Mucosa of descending colon (tissue), 3 donors: ENCODE measurements around the gene SBDS. TPM values are rescaled to one million over a fixed set of nuclear protein-coding genes. Genes with fewer than 3 reads are reported as not detected.
A peak's percentile ranks its signal among the peaks of the same experiment; 100 is the strongest.
"Not testable (repeated sequence)": the region's sequence is repeated elsewhere in the genome, so short reads cannot be mapped to it uniquely, and the experiment has no call there.

Experiments used
- ATAC-seq: fragments of 200-7000 bp; cut with Tn5 transposase; one replicate; pipeline ENCODE4 v1.9.1; 2020; ENCODE audit warnings: mild to moderate bottlenecking, moderate library complexity
- DNase-seq, 3 donors: peaks; one replicate each; pipeline ENCODE4 v3.0.0-alpha.2; 2020
- H3K36me3 ChIP-seq: fragments of 200-600 bp; one replicate; pipeline ENCODE4 v1.8.0; 2021; ENCODE audit warnings: low read depth, mild to moderate bottlenecking
- H3K4me1 ChIP-seq: fragments of 200-600 bp; one replicate; pipeline ENCODE4 v1.8.0; 2021; ENCODE audit warnings: low read depth, mild to moderate bottlenecking
- H3K4me3 ChIP-seq: fragments of 200-600 bp; one replicate; pipeline ENCODE4 v1.8.0; 2021; ENCODE audit warnings: mild to moderate bottlenecking
- H3K9me3 ChIP-seq: fragments of 200-600 bp; one replicate; pipeline ENCODE4 v1.8.0; 2021; ENCODE audit warnings: mild to moderate bottlenecking
- intact Hi-C, 2 donors: fragments of 100-400 bp; cut with DNase I in 1 of 2; cut with micrococcal nuclease in 1 of 2; formaldehyde crosslinking; loops; one replicate each; pipeline versions ENCODE4 v1.11.0 to v1.11.1; 2022; cut with DNase I, micrococcal nuclease
- total RNA-seq, 3 donors: library from RNA; stranded (reverse); fragmentation: NEBNext Ultra II Directional in 2 of 3; extraction: Animal tissue kit (Norgen Biotek cat#: 25700) in 2 of 3; gene quantifications; one replicate each; pipeline versions ENCODE4 v1.2.1 to v1.2.4, GENCODE V29; 2021 to 2023
- TF ChIP-seq, protein P1 (sequence below): fragments of 200-600 bp; IDR thresholded peaks from one replicate; pipeline ENCODE4 v1.8.0; 2022; ENCODE audit warnings: antibody characterized with exemption, mild to moderate bottlenecking
- donor health status: DM: no; HTN: no; CAD: no; lungs with moderate emphysema.
- donor health status: DM: no; HTN: no; CAD: no.
- donor health status: DM: no; HTN: yes; CAD: no.

SBDS gene
- total RNA-seq, 3 donors from 2014 or later, result 129 to 153 (median 134) TPM

DNA sequence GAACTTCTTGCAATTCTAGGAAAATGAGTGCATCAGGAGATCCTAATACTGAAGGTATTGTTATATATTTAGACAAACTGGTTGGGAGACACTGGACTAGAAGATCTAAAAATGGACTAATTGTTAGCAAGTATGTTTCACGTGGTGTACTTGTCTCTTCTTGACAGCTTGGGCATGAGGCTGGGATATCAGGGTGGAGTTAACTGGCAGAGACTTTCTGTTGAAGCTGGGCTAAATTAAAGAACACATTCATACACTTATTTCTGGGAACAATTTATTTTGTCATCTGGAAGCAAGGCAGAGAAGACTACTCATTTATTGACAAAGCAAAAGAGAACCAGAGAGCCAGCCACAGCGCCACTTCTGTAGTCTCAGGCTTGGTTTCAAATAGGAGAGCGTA lies 27.1 kb upstream of the SBDS start:
- TF ChIP-seq, protein P1, sequence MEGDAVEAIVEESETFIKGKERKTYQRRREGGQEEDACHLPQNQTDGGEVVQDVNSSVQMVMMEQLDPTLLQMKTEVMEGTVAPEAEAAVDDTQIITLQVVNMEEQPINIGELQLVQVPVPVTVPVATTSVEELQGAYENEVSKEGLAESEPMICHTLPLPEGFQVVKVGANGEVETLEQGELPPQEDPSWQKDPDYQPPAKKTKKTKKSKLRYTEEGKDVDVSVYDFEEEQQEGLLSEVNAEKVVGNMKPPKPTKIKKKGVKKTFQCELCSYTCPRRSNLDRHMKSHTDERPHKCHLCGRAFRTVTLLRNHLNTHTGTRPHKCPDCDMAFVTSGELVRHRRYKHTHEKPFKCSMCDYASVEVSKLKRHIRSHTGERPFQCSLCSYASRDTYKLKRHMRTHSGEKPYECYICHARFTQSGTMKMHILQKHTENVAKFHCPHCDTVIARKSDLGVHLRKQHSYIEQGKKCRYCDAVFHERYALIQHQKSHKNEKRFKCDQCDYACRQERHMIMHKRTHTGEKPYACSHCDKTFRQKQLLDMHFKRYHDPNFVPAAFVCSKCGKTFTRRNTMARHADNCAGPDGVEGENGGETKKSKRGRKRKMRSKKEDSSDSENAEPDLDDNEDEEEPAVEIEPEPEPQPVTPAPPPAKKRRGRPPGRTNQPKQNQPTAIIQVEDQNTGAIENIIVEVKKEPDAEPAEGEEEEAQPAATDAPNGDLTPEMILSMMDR, result no peak
- Histone ChIP-seq H3K4me3 (no peak overlapping the region), H3K36me3 (no peaks in the 10 kb centered on the region), H3K4me1 (no peaks in the 10 kb centered on the region), H3K9me3 (no peaks in the 10 kb centered on the region)
- intact Hi-C loops, result no loop called here
- ATAC-seq (no peak), DNase-seq (no peak)

GRCh38 chr7:67021260-67021659 lies 25.9 kb upstream of the SBDS start:
- no peaks in the 10 kb centered on the region for H3K36me3 ChIP-seq
- H3K9me3 ChIP-seq, result no peaks in the 10 kb centered on the region
- intact Hi-C loops, result no loop called here
- no peak for ATAC-seq
- H3K4me3 ChIP-seq, result no peak overlapping the region
- H3K4me1 ChIP-seq, result no peaks in the 10 kb centered on the region
- no peak for DNase-seq
- TF ChIP-seq, protein P1, result no peak

DNA sequence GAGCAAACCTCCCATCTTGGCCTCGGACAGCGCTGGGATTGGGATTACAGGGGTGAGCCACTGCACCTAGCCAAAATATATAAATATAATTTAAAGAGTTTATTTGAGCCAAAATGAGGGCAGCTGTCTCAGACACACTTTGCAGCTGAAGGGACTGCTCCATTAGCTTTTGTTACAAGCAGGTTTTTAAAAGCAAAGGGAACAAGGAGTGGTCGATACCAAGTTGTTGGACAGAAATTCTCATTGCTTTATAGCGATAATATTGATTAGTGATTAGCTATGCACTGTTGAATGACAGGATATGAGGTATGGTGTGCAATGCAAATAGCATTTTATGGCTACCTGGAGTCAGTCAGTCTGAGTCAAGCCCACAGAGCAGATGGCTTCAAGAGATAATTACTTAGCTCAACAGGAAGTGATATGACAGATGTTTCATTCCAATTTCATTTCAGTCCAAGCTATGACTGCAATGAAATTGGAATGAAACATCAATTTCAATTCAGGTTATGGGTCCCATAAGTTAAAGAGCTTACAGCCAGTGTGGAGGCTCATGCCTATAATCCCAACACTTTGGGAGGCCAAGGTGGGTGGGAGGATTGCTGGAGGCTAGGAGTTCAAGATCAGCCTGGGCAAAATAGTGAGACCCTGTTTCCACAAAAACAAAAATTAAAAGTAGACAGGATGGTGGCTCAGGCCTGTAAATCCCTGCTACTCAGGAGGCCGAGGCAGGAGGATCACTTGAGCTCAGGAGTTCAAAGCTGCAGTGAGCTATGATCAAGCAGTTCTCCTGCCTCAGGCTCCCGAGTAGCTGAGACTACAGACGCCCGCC lies 24.4 kb upstream of the SBDS start:
- H3K36me3 ChIP-seq, result no peaks in the 10 kb centered on the region
- TF ChIP-seq, protein P1, result no peak
- DNase-seq (peak in 1 of 3 donors; percentile 29), ATAC-seq (peak; percentile 92)
- no peaks in the 10 kb centered on the region for H3K4me1 ChIP-seq
- intact Hi-C loops, result no loop called here
- H3K9me3 ChIP-seq, result no peaks in the 10 kb centered on the region
- no peak overlapping the region for H3K4me3 ChIP-seq

DNA sequence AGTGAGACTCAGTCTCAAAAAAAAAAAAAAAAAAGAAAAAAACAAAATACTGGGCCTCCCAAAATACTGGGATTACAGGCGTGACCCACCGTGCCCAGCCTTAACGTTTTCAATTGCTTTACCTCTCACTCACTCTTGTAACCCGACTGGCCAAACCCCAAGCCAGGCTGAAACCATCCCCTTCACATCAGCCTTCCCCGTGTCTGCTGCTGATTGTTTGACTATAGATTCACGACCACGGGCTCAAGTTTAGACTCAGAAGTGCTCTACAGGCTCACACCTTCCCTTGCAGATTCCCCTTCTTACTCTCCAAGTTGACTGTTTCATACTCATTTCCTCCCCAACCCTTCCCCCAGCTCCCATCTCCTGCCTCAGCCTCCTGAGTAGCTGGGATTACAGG lies 23.6 kb upstream of the SBDS start:
- H3K9me3 ChIP-seq, result no peaks in the 10 kb centered on the region
- no peak for DNase-seq
- H3K36me3 ChIP-seq, result peaks cover 3% of the 10 kb centered on the region
- no peak for ATAC-seq
- intact Hi-C loops, result no loop called here
- no peak overlapping the region for H3K4me3 ChIP-seq
- no peaks in the 10 kb centered on the region for H3K4me1 ChIP-seq
- TF ChIP-seq, protein P1, result no peak

GRCh38 chr7:67017971-67018370 lies 22.6 kb upstream of the SBDS start:
- intact Hi-C loops, DNase-seq, ATAC-seq, H3K4me3 ChIP-seq, H3K36me3 ChIP-seq, H3K4me1 ChIP-seq, H3K9me3 ChIP-seq: not testable (repeated sequence)

- ATAC-seq, intact Hi-C loops, H3K4me3 ChIP-seq, H3K4me1 ChIP-seq, DNase-seq, H3K9me3 ChIP-seq, H3K36me3 ChIP-seq: not testable (repeated sequence)
Observed at GRCh38 chr7:67014076-67014622, 18.8 kb upstream of the SBDS start.

DNA sequence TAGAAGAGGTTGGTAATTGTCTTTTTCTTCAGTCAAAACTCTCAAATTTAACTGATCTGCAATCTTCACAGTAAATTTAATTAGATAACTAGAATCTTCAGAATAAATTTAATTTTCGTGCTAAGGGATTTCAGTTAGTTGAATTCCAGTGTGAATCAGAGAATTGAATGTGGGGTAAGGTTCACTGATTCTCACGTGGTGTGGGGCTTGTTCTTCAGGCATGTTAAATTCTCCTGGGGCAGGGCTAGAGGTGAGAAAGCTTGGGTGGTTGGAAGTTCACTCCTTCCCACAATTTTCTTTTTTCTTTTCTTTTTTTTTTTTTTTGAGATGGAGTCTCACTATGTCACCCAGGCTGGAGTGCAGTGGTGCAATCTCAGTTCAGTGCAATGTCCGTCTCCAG lies 14.3 kb upstream of the SBDS start:
- intact Hi-C loops, ATAC-seq, DNase-seq, H3K4me1 ChIP-seq, H3K36me3 ChIP-seq, H3K9me3 ChIP-seq, H3K4me3 ChIP-seq: not testable (repeated sequence)
